CD4-positive, alpha-beta T cell (primary cell): ENCODE measurements around the gene VWF. TPM values are rescaled to one million over a fixed set of nuclear protein-coding genes. Genes with fewer than 3 reads are reported as not detected.
A peak's percentile ranks its signal among the peaks of the same experiment; 100 is the strongest.

ENCODE experiments used
- ATAC-seq: fragments of 200-7000 bp; cut with Tn5 transposase; one replicate; pipeline ENCODE4 v1.10.0; 2022; ENCODE audit warnings: mild to moderate bottlenecking; ENCODE audit not compliant: poor library complexity
- CTCF ChIA-PET: fragments of 350-600 bp; sonication (Branson Sonifier 250); formaldehyde crosslinking; loops from one replicate; lab custom pipeline; 2021; ENCODE audit warnings: antibody characterized with exemption, inconsistent platforms; lab: Charles Lee
- POLR2A ChIA-PET: fragments of 350-600 bp; sonication (Branson Sonifier 250); formaldehyde crosslinking; loops from one replicate; lab custom pipeline; 2021; ENCODE audit warnings: antibody characterized with exemption, inconsistent platforms; lab: Charles Lee
- DNase-seq, 14 experiments: peaks; one replicate each; pipeline ENCODE4 v3.0.0-alpha.2; 2013 to 2020; ENCODE audit warnings: mixed read lengths in 2 of 14
- H3K27ac ChIP-seq, 2 donors: one replicate each; pipeline versions ENCODE4 v1.5.1 to v1.7.0; 2013; ENCODE audit warnings: low read length in 2 of 2, low read depth in 1 of 2, mild to moderate bottlenecking in 1 of 2
- H3K27me3 ChIP-seq, 2 experiments: 1 replicate in 1 of 2; 2 replicates in 1 of 2; pipeline versions ENCODE4 v1.6.1 to v1.7.0; 2013; ENCODE audit warnings: low read length in 2 of 2, control low read depth in 1 of 2, mild to moderate bottlenecking in 1 of 2, moderate library complexity in 1 of 2; ENCODE audit not compliant: insufficient read depth in 2 of 2, control insufficient read depth in 1 of 2
- H3K36me3 ChIP-seq: one replicate; pipeline ENCODE4 v1.6.1; 2013; ENCODE audit warnings: low read length, control low read depth; ENCODE audit not compliant: insufficient read depth
- H3K4me1 ChIP-seq: one replicate; pipeline ENCODE4 v1.6.1; 2013; ENCODE audit warnings: low read length, control low read depth; ENCODE audit not compliant: insufficient read depth
- H3K4me3 ChIP-seq: one replicate; pipeline ENCODE4 v1.5.1; 2013; ENCODE audit warnings: mild to moderate bottlenecking, low read length, moderate library complexity
- H3K9me3 ChIP-seq, 2 experiments: 1 replicate in 1 of 2; 2 replicates in 1 of 2; pipeline versions ENCODE4 v1.6.1 to v1.7.0; 2013; ENCODE audit warnings: low read length in 2 of 2, mild to moderate bottlenecking in 2 of 2, control low read depth in 1 of 2, moderate library complexity in 1 of 2; ENCODE audit not compliant: control insufficient read depth in 1 of 2, insufficient read depth in 1 of 2
- H3K27ac Mint-ChIP-seq: one replicate; pipeline ENCODE4 v1.8.0; 2020; ENCODE audit warnings: mixed read lengths
- H3K27me3 Mint-ChIP-seq: one replicate; pipeline ENCODE4 v1.8.0; 2021; ENCODE audit warnings: mixed read lengths
- H3K36me3 Mint-ChIP-seq: one replicate; pipeline ENCODE4 v1.8.0; 2021; ENCODE audit warnings: low read depth, mixed read lengths
- H3K4me1 Mint-ChIP-seq: one replicate; pipeline ENCODE4 v1.8.0; 2021; ENCODE audit warnings: low read depth, mixed read lengths
- H3K4me3 Mint-ChIP-seq: one replicate; pipeline ENCODE4 v1.8.0; 2020; ENCODE audit warnings: mild to moderate bottlenecking, mixed read lengths
- H3K9me3 Mint-ChIP-seq: one replicate; pipeline ENCODE4 v1.8.0; 2020; ENCODE audit warnings: mixed read lengths
- CTCF ChIP-seq: fragments of 200-600 bp; IDR thresholded peaks from one replicate; pipeline ENCODE4 v1.8.0; 2022; ENCODE audit warnings: antibody characterized with exemption, mild to moderate bottlenecking
- intact Hi-C, 2 experiments: fragments of 100-400 bp; cut with DNase I in 1 of 2; cut with micrococcal nuclease in 1 of 2; formaldehyde crosslinking; loops; one replicate each; pipeline versions ENCODE4 v1.15.1 to v1.9.0; 2023 to 2025; cut with DNase I, micrococcal nuclease
- total RNA-seq, 174 experiments: library from RNA in 2 of 174; stranded (reverse) in 2 of 174; gene quantifications; one replicate each; pipeline ENCODE4 v1.2.3 and lab custom pipeline; 2021 to 2026

Gene VWF
- total RNA-seq, 2 experiments from 2014 or later: 0.20 TPM; not detected in 1

- peaks cover 29% of the 10 kb centered on the region for H3K27me3 Mint-ChIP-seq
- TF ChIP-seq CTCF: no peak
- POLR2A ChIA-PET: no interaction called here
- no peak overlapping the region for H3K4me3 Mint-ChIP-seq
- Histone ChIP-seq H3K27me3 (peaks cover 0 to 7% of the 10 kb centered on the region in 2 experiments), H3K4me3 (no peak overlapping the region), H3K36me3 (no peaks in the 10 kb centered on the region), H3K9me3 (no peaks in the 10 kb centered on the region), H3K4me1 (peaks cover 17% of the 10 kb centered on the region), H3K27ac (no peak overlapping the region)
- no peak for ATAC-seq
- H3K9me3 Mint-ChIP-seq: no peaks in the 10 kb centered on the region
- CTCF ChIA-PET: no interaction called here
- no peaks in the 10 kb centered on the region for H3K36me3 Mint-ChIP-seq
- H3K4me1 Mint-ChIP-seq: peaks cover 26% of the 10 kb centered on the region
- no peak overlapping the region for H3K27ac Mint-ChIP-seq
- intact Hi-C loops: no loop called here
- no peak for DNase-seq
Measured at GRCh38 chr12:6076776-6077691, 47.4 kb downstream of the VWF start.

GRCh38 chr12:6076346-6076745, 48.1 kb downstream of the VWF start:
- intact Hi-C loops: no loop called here
- no peak overlapping the region for H3K27ac Mint-ChIP-seq
- Histone ChIP-seq H3K4me1 (peaks cover 17% of the 10 kb centered on the region), H3K4me3 (no peak overlapping the region), H3K9me3 (no peaks in the 10 kb centered on the region), H3K27ac (no peak overlapping the region), H3K27me3 (peaks cover 0 to 7% of the 10 kb centered on the region in 2 experiments), H3K36me3 (no peaks in the 10 kb centered on the region)
- peaks cover 26% of the 10 kb centered on the region for H3K4me1 Mint-ChIP-seq
- H3K27me3 Mint-ChIP-seq: peaks cover 29% of the 10 kb centered on the region
- H3K4me3 Mint-ChIP-seq: no peak overlapping the region
- no peak for TF ChIP-seq CTCF
- H3K9me3 Mint-ChIP-seq: no peaks in the 10 kb centered on the region
- ATAC-seq: no peak
- POLR2A ChIA-PET: no interaction called here
- H3K36me3 Mint-ChIP-seq: no peaks in the 10 kb centered on the region
- no peak for DNase-seq
- CTCF ChIA-PET: no interaction called here

GRCh38 chr12:6074979-6075585, 49.4 kb downstream of the VWF start:
- peaks cover 26% of the 10 kb centered on the region for H3K27me3 Mint-ChIP-seq
- intact Hi-C loops: no loop called here
- peak; percentile 63 for ATAC-seq

More at GRCh38 chr12:6074979-6075585, 49.4 kb downstream of the VWF start:
- no peaks in the 10 kb centered on the region for H3K36me3 ChIP-seq
- DNase-seq: peak in 8 of 14 experiments; percentile 8 to 64 (median 33)
- no peak overlapping the region for H3K27ac ChIP-seq
- Mint-ChIP-seq H3K9me3 (no peaks in the 10 kb centered on the region), H3K4me3 (peak overlapping the region; percentile 83), H3K27ac (no peak overlapping the region), H3K36me3 (no peaks in the 10 kb centered on the region), H3K4me1 (peaks cover 32% of the 10 kb centered on the region)
- TF ChIP-seq CTCF: peak; percentile 18
- H3K9me3 ChIP-seq: no peaks in the 10 kb centered on the region
- H3K27me3 ChIP-seq: peaks cover 0 to 7% of the 10 kb centered on the region in 2 experiments
- ChIA-PET CTCF (interaction anchor here (1.1 kb wide), 1 partner anchor 12 kb away, joined by 4 read pairs; no protein-coding TSS in a partner anchor), POLR2A (interaction anchor here (0.9 to 1.1 kb wide), 4 partner anchors 10 to 166 kb away, joined by 3 read pairs; no protein-coding TSS in a partner anchor)
- peaks cover 17% of the 10 kb centered on the region for H3K4me1 ChIP-seq
- peak overlapping the region; percentile 54 for H3K4me3 ChIP-seq
